ENCODE data around the gene SLC48A1.
A peak's percentile ranks its signal among the peaks of the same experiment; 100 is the strongest.
"Not testable (repeated sequence)": the region's sequence is repeated elsewhere in the genome, so short reads cannot be mapped to it uniquely, and the experiment has no call there.

Gene SLC48A1

GRCh38 chr12:47811581-47812484 is 38.8 kb downstream of the SLC48A1 start:
- DNase-seq (ENCODE audit: low spot score), result no peak

- peak; percentile 47 for DNase-seq (ENCODE audit: low spot score)
Observed at GRCh38 chr12:47812797-47813510, 39.9 kb downstream of the SLC48A1 start.

GRCh38 chr12:47813511-47814196 is 40.6 kb downstream of the SLC48A1 start:
- DNase-seq (ENCODE audit: low spot score), result no peak

- DNase-seq (ENCODE audit: low spot score), result no peak
Observed at GRCh38 chr12:47814539-47815170, 41.6 kb downstream of the SLC48A1 start.

- not testable (repeated sequence) for DNase-seq (ENCODE audit: low spot score)
Observed at GRCh38 chr12:47815447-47815846, 42.4 kb downstream of the SLC48A1 start.

- DNase-seq (ENCODE audit: low spot score), result no peak
Observed at GRCh38 chr12:47816403-47817271, 43.6 kb downstream of the SLC48A1 start.

GRCh38 chr12:47817272-47818006 is 44.4 kb downstream of the SLC48A1 start:
- DNase-seq (ENCODE audit: low spot score), result no peak

GRCh38 chr12:47818007-47818376 is 45.0 kb downstream of the SLC48A1 start:
- DNase-seq (ENCODE audit: low spot score), result no peak

- DNase-seq (ENCODE audit: low spot score), result no peak
Observed at GRCh38 chr12:47818467-47819137, 45.6 kb downstream of the SLC48A1 start.

GRCh38 chr12:47819138-47819895 is 46.3 kb downstream of the SLC48A1 start:
- DNase-seq (ENCODE audit: low spot score), result peak; percentile 57

- DNase-seq (ENCODE audit: low spot score), result peak; percentile 84
Observed at GRCh38 chr12:47819896-47820630, 47.0 kb downstream of the SLC48A1 start, which contains the start of gene HDAC7. TSS of gene HDAC7 (minus strand) at chr12:47819903. CDS start at chr12:47819785, 118 bp downstream.

- DNase-seq (ENCODE audit: low spot score), result peak; percentile 47
Observed at GRCh38 chr12:47820631-47821345, 47.8 kb downstream of the SLC48A1 start.

GRCh38 chr12:47821346-47821706 is 48.3 kb downstream of the SLC48A1 start:
- DNase-seq (ENCODE audit: low spot score), result no peak

GRCh38 chr12:47822401-47822800 is 49.4 kb downstream of the SLC48A1 start:
- no peak for DNase-seq (ENCODE audit: low spot score)

GRCh38 chr12:47822863-47823262 is 49.8 kb downstream of the SLC48A1 start:
- DNase-seq (ENCODE audit: low spot score), result no peak

GRCh38 chr12:47823422-47824086 is 50.5 kb downstream of the SLC48A1 start:
- no peak for DNase-seq (ENCODE audit: low spot score)

- DNase-seq (ENCODE audit: low spot score), result no peak
Observed at GRCh38 chr12:47824198-47824597, 51.2 kb downstream of the SLC48A1 start.

All from putamen (tissue), 1 donor.